SK-N-SH treated with all-trans-retinoic acid at 6 μM for 48 hours (cell line): Measurements from ENCODE around the gene PPEF1.
"Not testable (repeated sequence)": the region's sequence is repeated elsewhere in the genome, so short reads cannot be mapped to it uniquely, and the experiment has no call there.

Experiments used
- ATAC-seq: fragments of 200-7000 bp; cut with Tn5 transposase; 3 replicates; pipeline ENCODE4 v1.9.1; 2020; ENCODE audit warnings: mild to moderate bottlenecking, moderate library complexity
- ARNTL ChIP-seq: fragments of 450-650 bp; formaldehyde crosslinking; IDR thresholded peaks from 2 replicates; pipeline ENCODE4 v1.5.0; 2020; ENCODE audit warnings: low read depth, mild to moderate bottlenecking, moderate library complexity, borderline replicate concordance
- BACH2 ChIP-seq: fragments of 250-450 bp; sonication (Bioruptor Pico); IDR thresholded peaks from 2 replicates; pipeline ENCODE4 v1.9.0; 2021; ENCODE audit warnings: mild to moderate bottlenecking, borderline replicate concordance
- CREB5 ChIP-seq: fragments of 250-450 bp; sonication (Bioruptor Pico); IDR thresholded peaks from 2 replicates; pipeline ENCODE4 v1.5.1; 2020; ENCODE audit warnings: low read depth, mild to moderate bottlenecking, moderate library complexity
- CSDC2 ChIP-seq: fragments of 250-450 bp; sonication (Bioruptor Pico); IDR thresholded peaks from 2 replicates; pipeline ENCODE4 v1.5.0; 2020; ENCODE audit warnings: mild to moderate bottlenecking, moderate library complexity
- CSRNP3 ChIP-seq: fragments of 250-450 bp; sonication (Bioruptor Pico); IDR thresholded peaks from 2 replicates; pipeline ENCODE4 v1.5.1; 2021; ENCODE audit warnings: mild to moderate bottlenecking, moderate library complexity
- ESRRG ChIP-seq: fragments of 250-450 bp; sonication (Bioruptor Pico); IDR thresholded peaks from 2 replicates; pipeline ENCODE4 v1.6.1; 2021; ENCODE audit warnings: mild to moderate bottlenecking
- GLIS3 ChIP-seq: fragments of 250-450 bp; sonication (Bioruptor Pico); IDR thresholded peaks from 2 replicates; pipeline ENCODE4 v1.5.0; 2020; ENCODE audit warnings: mild to moderate bottlenecking, moderate library complexity
- ISL1 ChIP-seq: fragments of 250-450 bp; sonication (Bioruptor Pico); IDR thresholded peaks from 2 replicates; pipeline ENCODE4 v2.1.2; 2022; ENCODE audit warnings: mild to moderate bottlenecking, moderate library complexity
- OSR1 ChIP-seq: fragments of 250-450 bp; sonication (Bioruptor Pico); IDR thresholded peaks from 2 replicates; pipeline ENCODE4 v1.8.0; 2022; ENCODE audit warnings: moderate library complexity, mild to moderate bottlenecking, inconsistent platforms
- PATZ1 ChIP-seq: fragments of 250-450 bp; sonication (Bioruptor Pico); IDR thresholded peaks from 2 replicates; pipeline ENCODE4 v1.8.0; 2020; ENCODE audit warnings: mild to moderate bottlenecking, moderate library complexity, borderline replicate concordance
- POU6F1 ChIP-seq: fragments of 250-450 bp; sonication (Bioruptor Pico); IDR thresholded peaks from 2 replicates; pipeline ENCODE4 v1.8.0; 2021; ENCODE audit warnings: low read depth, mild to moderate bottlenecking, moderate library complexity, borderline replicate concordance
- PPARA ChIP-seq: fragments of 250-450 bp; sonication (Bioruptor Pico); IDR thresholded peaks from 2 replicates; pipeline ENCODE4 v1.5.0; 2020; ENCODE audit warnings: mild to moderate bottlenecking, borderline replicate concordance
- RARB ChIP-seq: fragments of 250-450 bp; sonication (Bioruptor Pico); IDR thresholded peaks from 2 replicates; pipeline ENCODE4 v1.8.0; 2021; ENCODE audit warnings: mild to moderate bottlenecking, moderate library complexity
- SNAI2 ChIP-seq: fragments of 250-450 bp; sonication (Bioruptor Pico); IDR thresholded peaks from 2 replicates; pipeline ENCODE4 v1.5.0; 2020; ENCODE audit warnings: mild to moderate bottlenecking, moderate library complexity
- TCF4 ChIP-seq: fragments of 250-450 bp; sonication (Bioruptor Pico); IDR thresholded peaks from 2 replicates; pipeline ENCODE4 v1.8.0; 2021; ENCODE audit warnings: mild to moderate bottlenecking, moderate library complexity, borderline replicate concordance
- TOX ChIP-seq: fragments of 250-450 bp; sonication (Bioruptor Pico); IDR thresholded peaks from 2 replicates; pipeline ENCODE4 v1.8.0; 2021; ENCODE audit warnings: mild to moderate bottlenecking, moderate library complexity, borderline replicate concordance
- TSHZ2 ChIP-seq: fragments of 250-450 bp; sonication (Bioruptor Pico); IDR thresholded peaks from 2 replicates; pipeline ENCODE4 v1.5.0; 2020; ENCODE audit warnings: mild to moderate bottlenecking, moderate library complexity
- ZC3H10 ChIP-seq: fragments of 250-450 bp; sonication (Bioruptor Pico); IDR thresholded peaks from 2 replicates; pipeline ENCODE4 v1.5.1; 2021; ENCODE audit warnings: mild to moderate bottlenecking, moderate library complexity
- ZFP30 ChIP-seq: fragments of 450-650 bp; formaldehyde crosslinking; IDR thresholded peaks from 2 replicates; pipeline ENCODE4 v1.5.0; 2022; ENCODE audit warnings: mild to moderate bottlenecking, moderate library complexity
- ZNF565 ChIP-seq: fragments of 450-650 bp; formaldehyde crosslinking; conservative IDR thresholded peaks from 2 replicates; pipeline ENCODE4 v1.5.0; 2020; ENCODE audit warnings: low read depth, mild to moderate bottlenecking, moderate library complexity
- ZNF70 ChIP-seq: fragments of 450-650 bp; formaldehyde crosslinking; IDR thresholded peaks from 2 replicates; pipeline ENCODE4 v1.5.0; 2020; ENCODE audit warnings: mild to moderate bottlenecking, moderate library complexity
- ZNF8 ChIP-seq: fragments of 450-650 bp; formaldehyde crosslinking; IDR thresholded peaks from 2 replicates; pipeline ENCODE4 v1.5.0; 2020; ENCODE audit warnings: mild to moderate bottlenecking, moderate library complexity

PPEF1 gene

GRCh38 chrX:18761750-18762149 is 54.3 kb downstream of the PPEF1 start:
- ATAC-seq: no peak
- peak; percentile 37; the same call in 1 of the 2 replicates for TF ChIP-seq TSHZ2 (CRISPR knock-in tag)
- TF ChIP-seq OSR1 (CRISPR knock-in tag): no peak
- no peak for TF ChIP-seq TOX (CRISPR knock-in tag)

- ATAC-seq: not testable (repeated sequence)
These were observed 55.7 kb downstream of the PPEF1 start for GRCh38 chrX:18763106-18763505.

GRCh38 chrX:18769364-18769763 is 61.9 kb downstream of the PPEF1 start:
- peak; percentile 65 for ATAC-seq
- TF ChIP-seq CREB5 (CRISPR knock-in tag) (no peak), ZFP30 (0 out of 2 replicates have a peak, but pooled peaks have one; percentile 3), ISL1 (no peak)

- peak; percentile 96 for ATAC-seq
- TF ChIP-seq POU6F1 (no peak), BACH2 (peak; percentile 82; the same call in 1 of the 2 replicates), SNAI2 (CRISPR knock-in tag) (peak; percentile 69; the same call in 1 of the 2 replicates), PATZ1 (CRISPR knock-in tag) (peak; percentile 51; the same call in 1 of the 2 replicates), ZNF70 (CRISPR knock-in tag) (no peak), TCF4 (CRISPR knock-in tag) (peak; percentile 100), OSR1 (CRISPR knock-in tag) (no peak), TOX (CRISPR knock-in tag) (no peak), ARNTL (CRISPR knock-in tag) (no peak; the same call in 1 of the 2 replicates), ESRRG (CRISPR knock-in tag) (no peak; the same call in 1 of the 2 replicates), TSHZ2 (CRISPR knock-in tag) (peak; percentile 98), ZNF565 (CRISPR knock-in tag) (no peak; the same call in 1 of the 2 replicates), ZC3H10 (no peak), RARB (no peak), GLIS3 (CRISPR knock-in tag) (peak; percentile 42; the same call in 1 of the 2 replicates), PPARA (CRISPR knock-in tag) (peak; percentile 41; the same call in 1 of the 2 replicates), ZNF8 (CRISPR knock-in tag) (peak; percentile 72), CSRNP3 (CRISPR knock-in tag) (peak; percentile 42), ZFP30 (no peak), ISL1 (peak; percentile 76), CSDC2 (CRISPR knock-in tag) (no peak)
These were observed 62.5 kb downstream of the PPEF1 start for GRCh38 chrX:18769812-18770573.
